Measurements from ENCODE around the gene ZNF283. TPM values are rescaled to one million over a fixed set of nuclear protein-coding genes. Genes with fewer than 3 reads are reported as not detected.
A peak's percentile ranks its signal among the peaks of the same experiment; 100 is the strongest.

Gene ZNF283
- total and polyA plus RNA-seq, 9 of the 15 experiments (the other 6 are each of a cell fraction or from before 2014, with no cell fraction given), result 6.0 to 19.5 (median 9.8) TPM

DNA sequence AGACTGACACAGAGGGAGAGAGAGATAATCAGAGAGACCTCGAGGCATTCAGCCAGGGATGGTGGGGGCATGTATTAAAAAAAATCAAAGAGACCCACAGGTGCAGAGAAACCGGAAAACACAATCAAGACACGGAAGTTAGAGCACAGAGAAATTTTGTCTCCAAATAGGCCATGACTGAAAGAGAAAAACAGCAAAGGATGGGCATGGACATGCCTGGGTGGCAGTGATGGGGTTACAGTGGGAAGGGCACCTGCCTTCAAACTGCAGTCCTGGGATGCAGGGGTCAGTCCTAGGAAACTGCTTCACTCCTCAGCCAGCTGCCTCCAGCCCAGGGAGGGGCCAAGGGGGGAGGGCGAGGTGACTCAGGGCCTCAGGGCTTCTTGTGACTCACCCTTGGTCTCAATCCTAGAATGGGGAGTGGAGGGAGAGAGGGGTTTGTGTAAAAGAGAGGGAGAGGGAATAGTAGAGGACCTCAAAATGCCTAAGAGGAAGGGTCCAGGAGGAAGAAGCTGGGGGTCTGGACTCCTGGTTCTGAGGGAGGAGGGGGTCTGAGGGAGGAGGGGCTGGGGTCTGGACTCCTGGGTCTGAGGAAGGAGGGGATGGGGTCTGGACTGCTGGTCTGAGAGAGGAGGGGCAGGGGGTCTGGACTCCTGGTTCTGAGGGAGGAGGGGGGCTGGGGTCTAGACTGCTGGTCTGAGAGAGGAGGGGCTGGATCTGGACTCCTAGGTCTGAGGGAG lies 42.7 kb upstream of the ZNF283 start (continued):
- TF ChIP-seq ZNF609 (CRISPR knock-in tag; IDR thresholded peaks at IDR 0.05; ENCODE audit: borderline replicate concordance), result no peak
- no peak for TF ChIP-seq EWSR1 (IDR thresholded peaks at IDR 0.05; ENCODE audit: borderline replicate concordance, low read depth, partially characterized antibody)
- peak; percentile 78 for TF ChIP-seq JUNB (CRISPR knock-in tag; conservative IDR thresholded peaks at IDR 0.05)
- peak; percentile 57; the same call in 1 of the 2 replicates for TF ChIP-seq LEF1 (IDR thresholded peaks at IDR 0.05)
- TF ChIP-seq CREM (IDR thresholded peaks at IDR 0.05; ENCODE audit: low read depth), result peak; percentile 40; the same call in 1 of the 2 replicates
- TF ChIP-seq ZNF717 (CRISPR knock-in tag; IDR thresholded peaks at IDR 0.05), result no peak
- TF ChIP-seq SMAD2 (IDR thresholded peaks at IDR 0.05; ENCODE audit: low read depth, low read length), result no peak
- no peak for TF ChIP-seq ETV6 (IDR thresholded peaks at IDR 0.05; ENCODE audit: borderline replicate concordance in 1 of 2, low read depth in 2 of 2, low read length in 1 of 2)
- TF ChIP-seq ETV6 (CRISPR knock-in tag; IDR thresholded peaks at IDR 0.05; ENCODE audit: borderline replicate concordance), result no peak
- no peak for TF ChIP-seq NFE2L1 (tag; IDR thresholded peaks at IDR 0.05; ENCODE audit: borderline replicate concordance, low read depth)
- TF ChIP-seq ZNF589 (CRISPR knock-in tag; IDR thresholded peaks at IDR 0.05; ENCODE audit: low read depth), result 0 out of 2 replicates have a peak, but pooled peaks have one; percentile 13
- peak in 1 of 3 experiments; percentile 32 for TF ChIP-seq YY1 (IDR thresholded peaks at IDR 0.05; ENCODE audit: borderline replicate concordance in 1 of 3, control insufficient read depth in 1 of 3, extremely low read depth in 1 of 3, insufficient read depth in 3 of 3, insufficient read length in 1 of 3, insufficient replicate concordance in 2 of 3, low read depth in 1 of 3, low read length in 2 of 3)
- TF ChIP-seq ZNF76 (CRISPR knock-in tag; IDR thresholded peaks at IDR 0.05; ENCODE audit: borderline replicate concordance), result no peak
- 0 out of 2 replicates have a peak, but pooled peaks have one; percentile 29 for TF ChIP-seq ELF1 (tag; IDR thresholded peaks at IDR 0.05)
- 0 out of 2 replicates have a peak, but pooled peaks have one; percentile 31 for TF ChIP-seq TEAD2 (tag; IDR thresholded peaks at IDR 0.05)
- TF ChIP-seq FOXJ2 (tag; IDR thresholded peaks at IDR 0.05), result 0 out of 2 replicates have a peak, but pooled peaks have one; percentile 52
- TF ChIP-seq TRIM24 (IDR thresholded peaks at IDR 0.05), result no peak
- TF ChIP-seq MYNN (IDR thresholded peaks at IDR 0.05), result peak; percentile 38; the same call in 1 of the 2 replicates
- no peak for TF ChIP-seq MYNN (CRISPR knock-in tag; IDR thresholded peaks at IDR 0.05)
- 0 out of 2 replicates have a peak, but pooled peaks have one; percentile 31 for TF ChIP-seq SOX6 (IDR thresholded peaks at IDR 0.05)
- TF ChIP-seq ZNF57 (CRISPR knock-in tag; IDR thresholded peaks at IDR 0.05), result no peak
- peak; percentile 77 for TF ChIP-seq FOS (IDR thresholded peaks at IDR 0.05; ENCODE audit: extremely low read depth, insufficient read length)
- no peak for TF ChIP-seq GTF2A2 (tag; IDR thresholded peaks at IDR 0.05)
- no peak for TF ChIP-seq MCM3 (IDR thresholded peaks at IDR 0.05)
- TF ChIP-seq CEBPB (tag; IDR thresholded peaks at IDR 0.05), result no peak
- TF ChIP-seq CHD2 (IDR thresholded peaks at IDR 0.05; ENCODE audit: low read depth, low read length), result no peak

Data from K562 (cell line).